Posterior cingulate gyrus (tissue), 11 donors: ENCODE data around the gene KCNJ1.

Experiments
- DNase-seq, 10 donors: peaks; one replicate each; pipeline versions ENCODE4 v3.0.0 to v3.0.0-alpha.2; 2020 to 2021; ENCODE audit warnings: mixed read lengths in 3 of 10
- intact Hi-C: fragments of 100-400 bp; cut with DNase I; formaldehyde crosslinking; loops from one replicate; pipeline ENCODE4 v1.15.1; 2023

KCNJ1 gene

GRCh38 chr11:128884703-128885338 is 17.7 kb upstream of the KCNJ1 start:
- intact Hi-C loops = loop anchor here (1.0 to 10.0 kb wide), 2 partner anchors 71 to 870 kb away; no protein-coding TSS in a partner anchor
- DNase-seq = peak in 7 of 10 donors; percentile 51 to 93 (median 62)

- DNase-seq = no peak
- intact Hi-C loops = loop anchor here (1.0 to 10.0 kb wide), 2 partner anchors 72 to 871 kb away; no protein-coding TSS in a partner anchor
Observed at GRCh38 chr11:128884054-128884453, 17.0 kb upstream of the KCNJ1 start.

- intact Hi-C loops = loop anchor here (10.0 kb wide), 1 partner anchor 872 kb away; no protein-coding TSS in a partner anchor
- DNase-seq = no peak
Observed at GRCh38 chr11:128882451-128882850, 15.4 kb upstream of the KCNJ1 start.

GRCh38 chr11:128881221-128881620 is 14.1 kb upstream of the KCNJ1 start:
- intact Hi-C loops = loop anchor here (10.0 kb wide), 1 partner anchor 874 kb away; no protein-coding TSS in a partner anchor
- DNase-seq = no peak

- DNase-seq = no peak
- intact Hi-C loops = loop anchor here (10.0 kb wide), 1 partner anchor 875 kb away; no protein-coding TSS in a partner anchor
Observed at GRCh38 chr11:128879817-128880216, 12.7 kb upstream of the KCNJ1 start.

- intact Hi-C loops = no loop called here
- DNase-seq = no peak
Observed at GRCh38 chr11:128878455-128878854, 11.4 kb upstream of the KCNJ1 start.

- no peak for DNase-seq
- intact Hi-C loops = no loop called here
Observed at GRCh38 chr11:128877726-128878125, 10.6 kb upstream of the KCNJ1 start.

GRCh38 chr11:128876133-128876650 is 9.1 kb upstream of the KCNJ1 start:
- DNase-seq = no peak
- intact Hi-C loops = no loop called here

GRCh38 chr11:128874427-128874826 is 7.3 kb upstream of the KCNJ1 start:
- intact Hi-C loops = no loop called here
- no peak for DNase-seq

GRCh38 chr11:128872594-128872993 is 5.5 kb upstream of the KCNJ1 start:
- intact Hi-C loops = no loop called here
- peak in 1 of 10 donors; percentile 24 for DNase-seq

GRCh38 chr11:128872094-128872493 is 5.0 kb upstream of the KCNJ1 start:
- DNase-seq = peak in 1 of 10 donors; percentile 58
- intact Hi-C loops = no loop called here

- intact Hi-C loops = no loop called here
- no peak for DNase-seq
Observed at GRCh38 chr11:128871168-128871610, 4.1 kb upstream of the KCNJ1 start.

GRCh38 chr11:128868841-128869671 is 2.0 kb upstream of the KCNJ1 start:
- intact Hi-C loops = no loop called here
- no peak for DNase-seq

- DNase-seq = no peak
- intact Hi-C loops = no loop called here
Observed at GRCh38 chr11:128865490-128865889, 1.6 kb downstream of the KCNJ1 start.

- intact Hi-C loops = no loop called here
- DNase-seq = no peak
Observed at GRCh38 chr11:128862908-128863660, 4.0 kb downstream of the KCNJ1 start.

- DNase-seq = no peak
- intact Hi-C loops = no loop called here
Observed at GRCh38 chr11:128862406-128862805, 4.7 kb downstream of the KCNJ1 start.

- intact Hi-C loops = loop anchor here (1.0 kb wide), 1 partner anchor 688 kb away; no protein-coding TSS in a partner anchor
- no peak for DNase-seq
Observed at GRCh38 chr11:128860571-128861361, 6.3 kb downstream of the KCNJ1 start.

GRCh38 chr11:128859563-128860441 is 7.3 kb downstream of the KCNJ1 start:
- peak in 6 of 10 donors; percentile 23 to 89 (median 46) for DNase-seq
- intact Hi-C loops = loop anchor here (1.0 kb wide), 1 partner anchor 688 kb away; no protein-coding TSS in a partner anchor

- DNase-seq = no peak
- intact Hi-C loops = no loop called here
Observed at GRCh38 chr11:128857341-128857740, 9.8 kb downstream of the KCNJ1 start.
